DMS53 treated with DMSO at 0.1 percent for 48 hours (cell line): ENCODE measurements around the gene NPY4R.
"Not testable (repeated sequence)": the region's sequence is repeated elsewhere in the genome, so short reads cannot be mapped to it uniquely, and the experiment has no call there.

ENCODE experiments used
- DNase-seq: peaks from one replicate; lab custom pipeline; 2025; ENCODE audit not compliant: unreplicated experiment; lab: John Stamatoyannopoulos, UW

The NPY4R gene

DNA sequence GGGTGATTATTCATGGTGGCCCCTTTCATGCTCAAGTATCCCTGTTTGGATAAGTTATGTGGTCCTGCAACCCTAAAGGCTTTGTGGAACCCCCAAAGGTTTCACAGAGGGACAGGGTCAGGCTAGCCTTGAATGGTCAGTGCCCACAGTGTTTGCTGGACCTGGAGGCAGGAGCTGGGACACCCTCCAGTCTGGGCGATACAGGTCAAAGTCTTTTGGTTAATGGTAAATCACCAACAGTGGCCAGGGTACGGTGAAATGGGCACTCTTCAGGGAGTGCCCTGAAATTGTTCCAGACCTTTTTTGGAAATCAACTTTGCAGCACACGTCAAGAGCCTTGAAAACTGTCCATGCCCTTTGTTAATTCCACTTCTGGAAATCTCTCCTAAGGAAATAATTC lies 8.7 kb downstream of the NPY4R start:
- DNase-seq = not testable (repeated sequence)

GRCh38 chr10:46455992-46456391 lies 9.8 kb downstream of the NPY4R start:
- not testable (repeated sequence) for DNase-seq

- not testable (repeated sequence) for DNase-seq
Observed at GRCh38 chr10:46451365-46451764, 14.4 kb downstream of the NPY4R start.

- DNase-seq = not testable (repeated sequence)
Observed at GRCh38 chr10:46450829-46451228, 14.9 kb downstream of the NPY4R start.

GRCh38 chr10:46447439-46447838 lies 18.3 kb downstream of the NPY4R start:
- DNase-seq = not testable (repeated sequence)

DNA sequence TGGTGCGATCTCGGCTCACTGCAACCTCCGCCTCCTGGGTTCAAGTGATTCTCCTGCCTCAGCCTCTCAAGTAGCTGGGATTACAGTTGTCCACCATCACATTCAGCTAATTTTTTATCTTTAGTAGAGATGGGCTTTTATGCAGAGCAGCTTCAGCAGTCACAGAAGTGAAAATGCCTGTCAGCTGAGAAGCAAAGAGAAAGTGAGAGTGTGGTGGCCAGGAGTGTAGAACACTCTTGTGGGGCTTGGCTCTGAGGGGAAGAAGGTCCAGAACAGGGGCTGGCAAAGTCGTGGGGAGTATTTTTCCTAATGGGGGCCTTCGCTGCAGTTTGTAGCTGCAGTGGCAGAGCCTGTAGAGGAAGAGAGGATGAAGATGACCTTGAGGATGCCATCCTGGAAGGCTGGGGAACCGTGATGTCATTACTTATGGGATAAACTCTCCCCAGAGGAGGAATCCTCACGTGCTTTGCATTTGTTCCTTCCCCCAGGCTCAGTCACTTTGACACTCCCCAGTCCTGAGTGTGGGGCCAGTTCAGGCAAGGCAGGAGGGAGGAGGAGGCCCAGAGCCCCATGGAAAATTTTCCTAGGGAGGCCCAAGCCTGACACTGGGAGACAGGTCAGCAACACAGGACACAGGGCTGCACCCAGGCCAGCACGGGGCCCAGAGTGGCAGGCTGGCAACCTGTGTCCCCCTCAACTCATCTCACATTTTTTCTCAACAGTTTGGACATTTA lies 20.2 kb downstream of the NPY4R start:
- not testable (repeated sequence) for DNase-seq

DNA sequence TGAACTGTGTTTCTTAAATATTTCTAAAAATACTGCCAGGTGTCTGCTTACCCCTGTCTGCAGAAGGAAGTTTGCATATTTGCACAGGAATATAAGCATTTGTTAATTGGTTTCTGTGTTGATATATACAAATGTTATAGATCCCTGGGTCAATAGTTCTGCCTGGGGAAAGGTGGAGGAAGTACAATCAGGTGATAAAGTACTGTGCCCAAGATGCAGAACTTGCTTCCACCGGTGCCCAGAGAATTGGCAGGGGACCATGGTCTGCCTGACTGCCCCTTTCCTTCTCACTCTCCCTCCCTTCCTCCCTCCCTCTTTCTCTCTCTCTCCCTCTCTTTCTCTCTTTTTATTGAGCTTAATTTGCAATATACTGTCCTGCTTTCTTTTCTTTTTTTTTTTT lies 22.3 kb downstream of the NPY4R start:
- not testable (repeated sequence) for DNase-seq

DNA sequence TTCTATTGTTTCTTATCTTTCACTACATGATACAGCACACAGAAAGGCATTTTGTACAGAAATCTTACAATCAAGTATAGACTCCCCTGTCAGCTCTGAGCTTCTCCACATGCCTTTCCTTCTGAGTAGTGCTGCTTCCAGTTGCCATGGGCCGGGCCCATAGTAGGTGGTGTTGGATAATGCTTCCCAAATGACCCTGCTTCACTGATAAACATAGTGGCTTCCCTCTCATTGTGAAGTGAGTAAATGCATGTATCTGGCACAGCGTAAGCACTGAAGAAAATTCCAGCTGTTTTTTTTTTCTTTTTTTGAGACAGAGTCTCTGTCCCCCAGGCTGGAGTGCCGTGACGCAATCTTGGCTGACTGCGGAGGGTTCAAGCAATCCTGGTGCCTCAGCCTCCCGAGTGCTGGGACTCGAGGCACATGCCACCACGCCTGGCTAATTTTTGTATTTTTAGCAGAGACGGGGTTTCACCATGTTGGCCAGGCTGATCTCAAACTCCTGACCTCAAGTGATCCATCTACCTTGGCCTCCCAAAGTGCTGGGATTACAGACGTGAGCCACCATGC lies 23.0 kb downstream of the NPY4R start:
- not testable (repeated sequence) for DNase-seq

DNA sequence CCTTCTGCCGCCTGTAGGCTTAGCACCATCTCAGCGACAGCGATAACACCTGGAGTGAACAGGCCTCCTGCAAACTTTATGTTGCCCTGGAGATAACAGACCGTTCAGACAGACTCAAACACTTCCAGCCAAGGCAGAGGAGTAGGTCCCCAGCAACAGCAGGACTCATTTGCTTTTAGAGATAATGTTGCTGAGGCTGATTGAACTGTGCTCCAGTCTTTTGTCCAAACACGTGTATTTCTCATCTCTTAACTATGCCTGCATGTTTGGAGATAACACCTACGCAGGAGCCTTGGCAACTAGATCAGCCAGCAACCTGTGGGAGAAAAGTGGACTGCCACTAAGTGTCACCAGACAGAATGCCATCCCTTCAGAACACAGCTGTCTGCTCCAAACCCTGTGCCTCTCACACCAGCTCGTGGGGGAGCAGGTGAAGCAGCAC lies 23.9 kb downstream of the NPY4R start:
- DNase-seq = not testable (repeated sequence)

DNA sequence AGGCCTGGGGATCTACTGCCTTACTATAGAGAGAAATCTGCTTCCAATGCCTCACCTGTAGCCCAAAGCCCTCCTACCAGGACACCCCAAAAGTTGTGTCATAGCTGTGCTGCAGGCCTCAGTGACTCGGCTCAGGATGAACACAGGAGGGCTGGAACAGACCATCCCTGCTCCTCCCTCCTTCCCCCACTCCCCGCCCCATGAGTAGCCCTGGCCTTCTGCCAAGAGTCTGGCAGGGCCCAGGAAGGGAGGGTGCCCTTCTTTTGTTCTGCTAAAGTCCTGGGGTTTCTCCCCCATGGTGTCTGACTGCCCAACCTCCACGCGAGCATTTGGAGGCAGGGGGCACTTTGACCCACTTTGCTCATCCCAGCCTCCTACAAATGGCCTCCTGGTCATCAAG lies 24.8 kb downstream of the NPY4R start:
- DNase-seq = not testable (repeated sequence)

DNA sequence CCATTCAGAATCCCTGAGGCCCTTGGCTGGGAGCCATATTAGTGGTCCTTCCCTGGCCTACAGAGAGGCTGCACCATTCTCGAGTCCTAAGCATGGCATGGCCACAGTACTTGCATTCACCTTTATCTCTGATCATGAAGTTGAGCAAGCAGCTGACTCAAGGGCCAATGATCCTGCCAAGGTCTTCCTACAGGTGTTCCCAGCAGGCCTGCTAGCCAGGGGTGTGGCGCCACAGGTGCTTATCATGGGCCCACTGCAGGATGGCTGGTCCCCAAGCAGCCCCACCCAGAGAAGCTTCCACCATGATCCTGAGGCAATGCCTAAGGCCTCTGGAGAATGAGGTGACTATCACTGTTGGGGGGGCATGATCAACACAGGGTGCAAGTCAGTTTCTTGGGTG lies 42.2 kb downstream of the NPY4R start:
- not testable (repeated sequence) for DNase-seq

- not testable (repeated sequence) for DNase-seq
Observed at GRCh38 chr10:46419570-46420379, 46.0 kb downstream of the NPY4R start.

GRCh38 chr10:46418283-46418682 lies 47.5 kb downstream of the NPY4R start:
- not testable (repeated sequence) for DNase-seq

DNA sequence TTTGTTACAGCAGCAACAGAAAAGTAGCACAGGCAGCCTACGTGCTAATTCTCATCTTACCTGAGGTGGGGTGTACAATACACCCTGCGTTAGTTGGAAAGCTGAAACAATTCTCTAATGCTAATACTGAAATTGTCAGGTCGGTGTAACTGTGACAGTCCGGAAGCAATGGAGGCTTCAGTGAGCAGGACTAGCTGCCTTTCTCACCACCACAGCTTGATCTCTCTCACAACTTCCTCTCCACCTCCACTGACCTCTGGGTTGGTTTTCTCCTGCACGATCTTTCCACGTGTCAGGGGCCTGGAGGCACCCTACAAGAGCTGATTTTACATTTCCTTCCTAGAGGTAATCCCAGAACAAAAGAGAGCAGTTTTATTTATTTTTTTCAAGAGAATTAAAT lies 50.5 kb downstream of the NPY4R start:
- DNase-seq = not testable (repeated sequence)

GRCh38 chr10:46412665-46413064 lies 53.1 kb downstream of the NPY4R start:
- DNase-seq = not testable (repeated sequence)

DNA sequence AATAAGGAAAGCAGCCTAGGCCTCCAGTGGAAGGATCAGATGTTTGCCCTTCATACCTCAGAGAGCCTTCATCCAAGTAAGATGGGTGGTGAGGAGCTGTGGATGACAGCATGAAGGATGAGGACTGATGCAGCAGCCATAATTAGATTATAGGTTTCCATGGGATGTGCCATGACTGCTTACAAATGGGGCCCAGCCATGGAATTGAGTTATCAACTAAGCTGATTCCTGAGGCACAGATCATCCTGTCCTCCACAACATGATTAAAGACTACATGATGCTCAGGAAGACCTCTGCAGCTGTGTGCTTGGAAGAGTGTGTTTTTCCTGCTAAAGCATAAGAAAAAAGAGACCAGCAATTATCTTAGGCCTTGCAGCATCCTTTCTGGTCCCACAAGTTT lies 54.6 kb downstream of the NPY4R start:
- DNase-seq = not testable (repeated sequence)
